Left hindlimb (tissue), 1 donor: ENCODE data around the gene TTLL9.
"Not testable (repeated sequence)": the region's sequence is repeated elsewhere in the genome, so short reads cannot be mapped to it uniquely, and the experiment has no call there.

Experiments used
- DNase-seq: peaks from one replicate; pipeline ENCODE4 v3.0.0-alpha.2; 2018

TTLL9 gene

DNA sequence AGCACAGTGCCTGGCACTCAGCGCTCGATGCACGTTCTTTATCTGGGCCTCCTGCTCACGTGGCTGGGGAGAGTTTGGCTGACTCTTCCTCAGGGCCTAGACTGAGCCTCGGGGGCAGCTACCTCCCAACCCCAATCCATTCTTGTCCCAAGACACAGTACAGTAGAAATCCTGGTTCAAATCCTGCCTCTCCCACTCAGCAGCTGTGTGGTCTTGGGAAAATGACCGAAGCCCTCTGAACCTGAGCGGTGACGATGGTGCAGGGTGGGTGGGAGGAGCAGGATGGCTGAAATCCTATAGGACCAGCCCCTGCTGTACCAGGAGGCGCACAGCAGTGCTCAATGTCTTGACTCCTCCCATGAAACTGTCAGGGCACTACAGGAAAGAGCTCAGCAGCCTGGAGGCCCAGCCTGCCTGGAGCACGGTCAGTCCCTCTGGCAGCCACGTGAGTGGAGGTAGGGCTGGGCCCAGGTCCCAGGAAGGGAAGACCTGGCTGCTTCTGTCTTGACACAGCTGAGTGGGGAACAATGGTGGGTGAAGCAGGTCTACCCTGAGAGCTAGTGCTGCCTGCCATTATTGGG lies 49.9 kb downstream of the TTLL9 start:
- DNase-seq, result no peak

DNA sequence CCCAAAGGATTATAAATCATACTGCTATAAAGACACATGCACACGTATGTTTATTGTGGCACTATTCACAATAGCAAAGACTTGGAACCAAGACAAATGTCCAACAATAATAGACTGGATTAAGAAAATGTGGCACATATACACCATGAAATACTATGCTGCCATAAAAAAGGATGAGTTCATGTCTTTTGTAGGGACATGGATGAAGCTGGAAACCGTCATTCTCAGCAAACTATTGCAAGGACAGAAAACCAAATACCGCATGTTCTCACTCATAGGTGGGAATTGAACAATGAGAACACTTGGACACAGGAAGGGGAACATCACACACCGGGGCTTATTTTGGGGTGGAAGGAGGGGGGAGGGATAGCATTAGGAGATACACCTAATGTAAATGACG lies 51.0 kb downstream of the TTLL9 start:
- not testable (repeated sequence) for DNase-seq

DNA sequence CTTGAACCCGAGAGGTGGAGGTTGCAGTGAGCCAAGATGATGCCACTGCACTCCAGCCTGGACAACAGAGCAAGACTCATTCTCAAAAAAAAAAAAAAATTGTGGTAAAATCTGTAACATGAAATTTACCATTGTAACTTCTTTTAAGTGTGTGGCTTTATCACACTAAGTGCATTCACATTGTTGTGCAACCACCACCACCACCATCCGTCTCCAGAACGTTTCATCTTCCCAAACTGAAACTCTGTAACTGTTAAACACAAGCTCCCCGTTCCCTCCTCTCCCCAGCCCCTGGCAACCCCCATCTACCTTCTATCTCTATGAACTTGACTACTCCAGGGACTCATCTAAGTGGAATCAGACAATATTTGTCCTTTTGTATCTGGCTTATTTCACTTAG lies 51.7 kb downstream of the TTLL9 start:
- no peak for DNase-seq

DNA sequence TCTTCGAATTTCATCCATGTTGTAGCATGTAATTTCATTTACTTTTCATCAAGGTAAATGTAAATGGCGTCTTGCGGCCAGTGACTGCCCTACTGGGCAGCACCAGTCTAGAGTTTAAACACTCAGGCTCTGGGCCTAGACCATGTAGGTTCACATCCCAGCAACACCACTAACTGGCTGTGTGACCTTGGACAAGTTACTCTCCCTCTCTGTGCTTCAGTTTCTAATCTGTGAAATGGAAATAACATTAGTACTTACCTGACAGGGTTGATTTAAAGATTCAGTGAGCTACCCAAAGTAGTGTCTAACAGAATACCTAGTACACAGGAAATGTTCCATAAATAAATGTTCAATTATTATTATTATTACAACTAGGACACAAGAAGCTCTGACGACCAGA lies 52.2 kb downstream of the TTLL9 start:
- no peak for DNase-seq

DNA sequence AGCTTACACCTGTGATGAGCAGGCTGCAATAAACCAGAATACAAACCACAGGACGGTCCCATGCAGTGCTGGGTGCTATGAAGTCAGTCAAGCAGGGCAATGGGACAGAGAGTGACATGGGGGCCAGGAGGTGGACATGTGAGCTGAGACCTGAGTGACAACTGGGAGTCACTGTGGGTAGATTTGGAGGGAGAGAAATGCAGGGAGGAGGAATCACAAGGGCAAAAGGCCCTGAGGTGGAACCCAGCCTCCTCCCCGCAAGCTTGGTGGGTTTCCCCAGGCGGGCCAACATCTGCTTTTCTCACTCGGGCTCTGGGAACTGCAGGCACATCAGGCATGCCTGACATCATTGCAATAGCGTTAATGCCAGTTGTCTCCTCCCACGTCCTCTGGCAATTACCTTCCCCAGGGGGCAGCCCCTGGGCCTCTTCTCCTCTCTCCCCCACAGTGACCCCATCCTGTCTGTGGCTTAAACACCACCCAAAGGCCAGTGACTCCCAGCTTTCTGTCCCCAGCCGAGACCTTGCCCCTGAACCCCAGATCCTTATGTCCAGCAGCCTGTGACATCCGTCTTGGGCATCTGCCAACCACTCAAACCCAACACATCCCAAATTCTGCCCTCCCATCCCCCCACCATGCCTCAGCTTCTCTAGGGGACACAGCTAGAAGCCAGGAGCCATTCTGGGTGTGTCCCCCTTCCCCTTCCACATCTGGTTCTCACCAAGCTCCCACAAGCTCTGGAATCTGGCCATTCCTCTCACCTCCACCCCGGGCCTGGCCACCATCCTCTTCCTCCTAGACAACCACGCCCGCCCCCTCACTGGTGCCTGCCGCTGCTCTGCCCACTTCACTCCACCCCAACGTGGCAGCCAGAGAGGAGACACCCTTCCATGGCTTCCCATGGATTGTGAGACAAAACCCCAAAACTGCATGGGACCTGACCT lies 53.2 kb downstream of the TTLL9 start:
- no peak for DNase-seq

DNA sequence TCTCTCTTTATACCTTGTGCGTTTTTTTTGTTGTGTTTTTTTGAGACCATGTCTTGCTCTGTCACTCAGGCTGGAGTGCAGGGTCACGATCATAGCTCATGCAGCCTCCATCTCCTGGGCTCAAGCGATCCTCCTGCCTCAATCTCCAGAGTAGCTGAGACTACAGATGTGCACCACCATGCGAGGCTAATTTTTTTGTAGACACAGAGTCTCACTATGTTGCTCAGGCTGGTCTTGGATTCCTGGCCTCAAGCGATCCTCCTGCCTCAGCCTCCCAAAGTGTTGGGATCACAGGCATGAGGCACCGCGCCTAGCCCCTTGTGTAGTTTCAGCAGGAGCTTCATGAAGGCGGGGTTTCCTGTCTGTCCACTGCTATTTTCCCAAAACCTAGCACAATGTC lies 54.1 kb downstream of the TTLL9 start:
- DNase-seq, result no peak

DNA sequence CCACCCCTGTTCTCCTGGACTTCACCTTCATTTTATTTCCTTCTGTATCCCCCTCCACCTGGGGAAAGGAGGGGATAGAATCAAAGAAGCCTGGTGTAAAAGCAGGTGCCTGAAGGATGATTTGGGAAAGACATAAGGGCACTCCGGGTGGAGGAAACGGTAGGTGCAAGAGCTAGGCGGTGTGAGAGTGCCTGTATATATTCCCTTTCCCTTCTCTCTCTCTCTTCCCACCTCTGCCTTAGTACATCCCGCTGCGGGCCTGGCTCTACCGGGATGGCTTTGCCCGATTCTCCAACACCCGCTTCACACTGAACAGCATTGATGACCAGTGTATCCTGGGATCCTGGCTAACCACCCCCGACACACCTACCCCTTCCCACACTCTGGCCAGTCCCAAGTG lies 55.2 kb downstream of the TTLL9 start:
- no peak for DNase-seq

DNA sequence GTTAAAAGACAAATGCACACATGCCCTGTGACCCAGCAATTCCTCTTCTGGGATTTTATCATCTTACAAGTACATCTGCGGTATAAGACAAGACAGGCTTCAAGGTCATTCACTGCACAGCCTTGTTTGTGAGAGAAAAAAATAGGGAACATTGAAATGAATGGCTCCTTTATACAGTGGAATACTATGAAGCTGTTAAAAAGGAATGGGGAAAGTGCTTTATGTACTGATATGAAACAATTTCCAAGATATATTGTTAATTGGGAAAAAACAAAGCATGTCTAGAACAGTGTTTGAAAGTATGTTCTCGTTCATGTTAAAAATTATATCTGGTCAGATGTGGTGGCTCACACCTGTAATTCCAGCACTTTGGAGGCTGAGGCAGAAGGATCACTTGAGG lies 56.1 kb downstream of the TTLL9 start:
- no peak for DNase-seq

DNA sequence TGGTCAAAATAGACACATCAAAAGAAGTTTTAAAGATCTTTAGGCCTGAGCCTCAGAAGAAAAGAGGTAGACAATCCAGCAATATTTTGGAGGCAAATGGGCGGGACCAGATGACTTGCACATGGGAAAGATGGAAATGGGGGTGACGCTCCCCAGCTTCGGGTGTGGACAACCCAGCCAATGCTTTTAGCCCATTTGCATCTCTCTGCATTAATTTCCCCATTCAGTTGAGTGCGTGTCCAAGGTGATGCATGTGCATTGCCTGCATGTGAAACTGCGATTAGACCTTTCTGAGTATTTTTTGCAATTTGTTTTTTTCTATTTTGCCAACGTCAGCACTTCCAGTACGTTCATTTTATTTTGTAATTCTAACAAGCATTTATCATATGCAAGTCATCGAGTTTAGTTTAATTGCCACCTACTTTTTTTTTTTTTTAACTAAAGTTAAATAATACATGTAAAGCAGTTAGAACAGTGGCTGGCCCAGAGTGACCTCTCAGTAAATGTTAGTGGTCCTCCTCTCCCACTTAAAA lies 57.3 kb downstream of the TTLL9 start:
- DNase-seq, result no peak

DNA sequence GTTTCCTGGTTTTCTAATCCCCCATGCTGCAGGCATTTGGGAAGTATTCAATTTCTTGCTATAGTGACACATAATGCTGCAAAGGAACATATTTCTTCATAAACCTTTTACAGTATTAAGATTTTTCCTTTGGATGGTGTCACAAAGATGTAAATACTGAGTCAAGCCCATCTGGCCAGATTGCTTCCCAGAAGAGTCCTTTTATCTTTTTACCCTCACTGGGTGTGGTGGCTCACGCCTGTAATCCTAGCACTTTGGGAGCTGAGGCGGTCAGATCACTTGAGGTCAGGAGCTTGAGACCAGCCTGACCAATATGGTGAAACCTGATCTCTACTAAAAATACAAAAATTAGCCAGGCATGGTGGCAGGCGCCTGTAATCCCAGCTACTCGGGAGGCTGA lies 59.2 kb downstream of the TTLL9 start:
- not testable (repeated sequence) for DNase-seq

DNA sequence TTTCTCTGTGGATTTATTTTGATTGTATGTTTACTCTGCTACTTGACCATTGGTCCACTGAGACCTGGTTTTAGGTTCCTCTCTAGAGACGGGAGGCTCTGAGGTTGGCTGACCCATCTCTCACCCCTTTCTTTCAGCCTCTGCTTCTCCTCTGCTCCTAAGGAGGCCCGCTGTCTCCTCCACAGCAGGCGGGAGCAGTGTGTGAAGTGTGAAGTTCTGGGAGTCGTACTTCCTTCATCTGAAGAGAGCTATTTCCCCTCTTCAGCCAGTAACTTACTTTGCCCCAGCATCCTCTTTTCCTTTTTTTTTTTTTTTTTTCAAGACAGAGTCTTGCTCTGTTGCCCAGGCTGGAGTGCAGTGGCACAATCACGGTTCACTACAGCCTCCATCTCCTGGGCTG lies 60.3 kb downstream of the TTLL9 start:
- DNase-seq, result no peak

DNA sequence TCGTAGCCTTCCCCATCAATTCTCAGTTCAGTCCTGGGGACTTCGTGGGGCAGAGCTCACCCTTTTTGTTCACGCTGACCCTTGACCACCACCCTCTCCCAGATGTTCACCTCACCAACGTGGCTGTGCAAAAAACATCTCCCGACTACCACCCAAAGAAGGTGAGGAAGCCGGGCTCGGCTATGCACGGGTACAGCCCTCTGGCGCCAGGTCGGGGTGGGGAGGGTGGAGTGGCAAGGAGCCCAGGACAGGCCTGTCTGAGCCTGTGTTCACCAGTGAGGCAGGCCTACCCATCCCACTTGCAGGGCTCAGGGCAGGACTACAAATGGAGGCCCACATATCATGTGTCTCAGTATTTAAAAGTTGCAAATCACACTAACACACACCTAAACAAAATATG lies 63.3 kb downstream of the TTLL9 start:
- DNase-seq, result no peak

DNA sequence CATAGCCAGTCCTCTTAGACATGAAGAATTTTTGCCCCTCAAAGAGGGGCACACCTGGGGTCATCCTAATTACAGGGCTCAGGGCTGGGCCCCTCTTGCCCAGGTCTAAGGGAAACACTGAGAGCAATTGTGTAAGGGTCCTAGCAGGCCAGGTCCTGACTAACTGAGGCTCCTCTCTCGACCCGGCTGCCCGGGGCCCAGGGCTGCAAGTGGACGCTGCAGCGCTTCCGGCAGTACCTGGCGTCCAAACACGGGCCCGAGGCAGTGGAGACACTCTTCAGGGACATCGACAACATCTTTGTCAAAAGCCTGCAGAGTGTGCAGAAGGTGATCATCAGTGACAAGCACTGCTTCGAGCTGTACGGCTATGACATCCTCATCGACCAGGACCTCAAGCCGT lies 64.1 kb downstream of the TTLL9 start:
- no peak for DNase-seq

DNA sequence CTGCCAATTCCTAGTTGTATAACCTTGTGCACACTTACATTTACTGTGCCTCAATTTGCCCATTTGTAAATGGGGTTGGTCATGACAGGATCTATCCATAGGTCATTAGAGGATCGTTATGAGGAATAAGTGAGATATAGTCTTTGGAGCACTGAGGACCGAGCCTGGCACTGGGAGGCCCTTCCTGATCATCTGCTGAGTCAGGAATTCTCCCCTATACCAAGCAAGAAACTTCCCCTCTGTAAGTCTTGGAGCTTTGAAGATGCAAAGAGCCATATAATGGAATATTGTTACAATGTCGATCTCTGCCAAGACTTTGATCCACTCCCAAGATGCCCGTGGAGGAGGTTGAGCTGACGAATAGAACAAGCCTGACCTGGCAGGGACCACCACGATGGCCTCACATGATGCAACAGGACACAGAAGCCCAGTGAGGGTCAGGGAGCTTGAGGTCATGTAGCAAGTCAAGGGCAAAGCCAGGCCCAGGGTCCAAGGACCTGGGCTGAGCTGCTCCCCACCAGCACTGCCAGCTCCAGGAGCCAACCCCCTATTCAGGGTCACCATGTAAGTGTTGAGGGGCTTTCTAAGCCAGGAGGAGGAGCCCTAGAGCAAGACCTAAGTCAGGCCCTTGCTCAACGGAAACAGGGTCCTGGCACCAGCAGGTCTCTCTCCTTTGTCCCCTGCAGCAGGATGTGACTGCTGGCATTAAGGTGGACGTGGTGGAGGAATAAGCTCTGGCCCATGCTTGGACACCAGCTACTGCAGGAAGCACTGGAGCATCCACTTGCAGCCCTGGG lies 64.7 kb downstream of the TTLL9 start:
- DNase-seq, result no peak

DNA sequence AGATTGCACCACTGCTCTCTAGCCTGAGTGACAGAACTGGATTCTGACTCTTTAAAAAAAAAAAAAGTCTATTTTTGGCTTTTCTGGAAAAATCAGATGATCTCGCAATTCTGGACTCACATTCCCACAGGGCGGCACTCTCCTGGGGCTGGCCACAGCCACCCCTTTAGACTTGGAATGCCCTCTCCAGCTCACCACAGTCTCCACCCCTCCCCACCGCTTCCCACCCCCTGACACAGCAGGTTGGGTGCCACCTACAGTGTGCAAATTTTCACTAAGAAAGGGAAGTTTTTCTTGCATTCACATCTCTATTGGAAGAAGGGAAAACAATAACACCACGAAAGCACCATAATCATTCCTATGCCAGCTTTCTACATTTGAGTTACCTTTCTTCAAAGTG lies 66.0 kb downstream of the TTLL9 start:
- no peak for DNase-seq

DNA sequence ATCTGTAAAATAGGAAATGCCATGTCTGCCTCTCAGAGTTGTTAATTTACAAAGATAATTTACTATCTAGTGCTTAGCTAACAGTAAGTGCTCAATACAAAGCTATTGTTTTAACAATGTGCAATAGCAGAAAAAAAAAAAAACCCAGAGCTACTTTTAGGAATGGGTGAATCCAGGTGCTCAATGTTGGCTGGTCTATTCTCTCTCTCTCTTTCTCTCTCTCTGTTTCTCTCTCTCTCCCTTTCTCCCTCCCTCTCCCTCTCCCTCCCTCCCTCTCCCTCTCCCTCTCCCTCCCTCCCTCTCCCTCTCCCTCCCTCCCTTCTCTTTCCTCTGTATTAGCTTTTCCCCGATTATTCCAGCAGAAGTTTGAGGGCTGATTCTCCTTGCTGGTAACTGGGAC lies 67.4 kb downstream of the TTLL9 start:
- DNase-seq, result no peak

DNA sequence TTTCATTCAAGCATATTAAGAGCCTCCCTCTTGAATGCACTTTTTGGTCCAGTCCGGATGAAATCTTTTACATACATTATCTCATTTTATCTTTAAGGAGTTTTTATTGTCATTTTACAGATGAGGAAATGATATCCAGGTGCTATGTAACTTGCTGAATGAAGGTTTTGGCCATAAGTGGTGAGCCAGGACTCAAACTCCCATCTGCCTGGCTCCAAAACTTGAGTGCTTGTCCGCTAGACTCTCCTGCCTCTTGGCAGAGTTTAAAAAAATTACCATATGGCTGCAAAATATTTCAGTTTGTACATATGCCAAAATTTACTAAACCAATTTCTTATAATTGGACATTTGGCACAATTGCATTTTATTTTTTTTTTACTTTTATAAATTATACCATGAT lies 69.2 kb downstream of the TTLL9 start:
- DNase-seq, result no peak

DNA sequence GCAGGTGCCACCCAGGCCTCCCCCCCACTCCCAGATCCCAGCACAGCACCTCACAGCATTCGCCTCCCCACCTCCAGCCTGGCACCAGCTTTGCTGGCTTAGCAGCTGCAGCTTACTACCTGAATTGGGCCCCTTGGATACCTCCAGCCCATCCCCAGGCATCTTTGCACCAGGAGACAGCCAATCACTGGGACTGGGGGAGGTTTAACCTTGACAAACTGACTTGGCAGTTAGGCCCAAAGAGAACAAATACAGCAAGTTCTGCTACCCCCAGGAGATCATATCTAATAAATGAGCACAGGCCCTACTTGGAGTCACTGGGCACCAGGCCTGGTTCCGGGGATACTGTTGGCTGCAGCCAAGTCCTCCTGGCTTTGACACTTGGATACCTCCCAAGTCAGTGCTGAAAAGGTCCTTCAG lies 72.6 kb downstream of the TTLL9 start:
- no peak for DNase-seq

DNA sequence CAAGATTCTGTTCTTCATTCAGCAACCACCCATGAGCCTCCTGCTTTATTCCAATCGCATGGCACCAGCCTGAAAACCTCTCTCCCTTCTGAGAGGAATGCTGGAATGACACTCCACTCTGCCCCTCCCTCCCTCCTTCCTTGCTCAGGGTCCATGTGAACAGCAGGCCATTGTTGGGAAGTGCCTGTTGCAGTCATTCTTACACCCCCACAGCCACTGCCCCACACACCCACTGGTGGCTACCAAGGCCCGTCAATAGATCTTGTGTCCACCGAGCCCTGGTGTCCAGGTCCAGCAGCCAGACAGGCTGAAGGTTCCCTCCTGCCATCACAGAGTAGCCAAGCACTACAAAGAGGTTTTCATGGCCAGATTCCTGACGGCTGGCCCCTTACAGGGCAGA lies 74.9 kb downstream of the TTLL9 start:
- no peak for DNase-seq

DNA sequence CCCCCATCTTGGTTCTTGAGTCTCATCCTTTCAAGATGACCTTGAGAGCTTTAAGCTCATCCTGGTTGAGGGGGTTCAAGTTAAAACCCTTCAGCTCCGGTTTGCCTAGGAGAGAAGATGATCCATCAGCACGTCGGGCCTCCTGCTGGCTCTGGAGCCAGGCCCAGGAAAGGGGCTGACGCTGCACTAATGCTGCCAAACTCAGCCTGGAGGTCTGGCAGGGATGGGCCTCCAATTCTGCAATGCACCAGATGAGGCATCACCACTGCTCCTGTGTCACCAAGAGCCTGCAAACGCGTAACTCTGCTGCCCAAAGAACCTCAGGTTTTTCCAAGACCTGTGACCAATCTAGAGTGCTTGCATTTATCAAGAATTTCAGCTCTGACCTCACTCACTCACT lies 75.4 kb downstream of the TTLL9 start:
- DNase-seq, result no peak

DNA sequence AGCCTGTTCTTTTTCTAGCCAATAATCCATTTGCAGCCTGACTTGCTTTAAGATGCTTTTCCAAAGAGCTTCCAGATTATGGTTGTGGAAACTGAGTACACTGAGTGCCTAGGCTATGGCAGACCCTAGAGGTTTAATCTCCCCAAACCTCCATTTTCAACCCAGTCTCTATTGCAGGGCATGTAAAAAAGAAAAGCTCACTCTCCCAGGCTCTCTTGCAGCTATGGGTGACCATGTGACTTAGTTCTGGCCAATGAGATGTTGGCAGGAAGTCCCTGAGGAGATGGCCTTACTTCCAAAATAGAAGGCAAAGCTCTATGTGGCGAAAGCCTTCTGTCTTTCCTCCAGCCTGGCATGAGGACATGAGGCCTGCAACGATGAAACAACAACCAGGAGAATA lies 77.6 kb downstream of the TTLL9 start:
- no peak for DNase-seq

DNA sequence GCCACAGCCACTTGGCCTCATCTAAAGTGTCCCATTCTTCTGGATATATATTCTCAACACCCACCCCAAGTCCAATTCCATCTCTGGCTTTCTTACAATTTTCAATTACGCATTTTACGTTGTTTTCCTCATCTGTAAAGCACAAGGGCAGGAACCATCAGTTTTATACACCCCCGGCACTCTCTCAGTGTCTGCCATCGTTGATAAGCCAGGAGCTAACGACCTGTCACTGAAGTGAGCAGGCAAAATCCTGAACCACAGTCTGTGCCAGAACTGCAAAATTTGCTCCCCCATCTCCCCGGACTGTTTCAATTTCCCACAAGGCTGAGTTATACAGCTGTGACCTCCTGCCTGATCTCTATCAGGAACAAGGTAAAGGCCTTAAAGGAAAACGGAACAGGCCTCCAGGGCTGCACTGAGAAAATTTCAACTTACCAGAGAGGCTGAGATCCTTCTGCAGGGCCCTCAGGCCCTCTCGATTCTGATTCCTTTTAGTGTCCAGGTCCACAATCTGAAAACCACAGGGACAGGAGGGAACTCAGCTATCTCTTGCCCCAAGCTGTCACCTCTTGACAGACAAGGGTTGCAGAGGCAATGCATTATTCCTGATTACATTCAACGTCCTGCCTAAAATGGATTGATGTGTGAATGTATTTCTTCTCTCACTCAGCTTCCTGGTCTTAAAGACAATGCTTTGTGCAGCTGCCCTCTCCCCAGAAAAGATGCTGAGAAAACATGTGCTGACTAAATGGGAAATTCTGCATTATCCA lies 79.6 kb downstream of the TTLL9 start:
- DNase-seq, result no peak

DNA sequence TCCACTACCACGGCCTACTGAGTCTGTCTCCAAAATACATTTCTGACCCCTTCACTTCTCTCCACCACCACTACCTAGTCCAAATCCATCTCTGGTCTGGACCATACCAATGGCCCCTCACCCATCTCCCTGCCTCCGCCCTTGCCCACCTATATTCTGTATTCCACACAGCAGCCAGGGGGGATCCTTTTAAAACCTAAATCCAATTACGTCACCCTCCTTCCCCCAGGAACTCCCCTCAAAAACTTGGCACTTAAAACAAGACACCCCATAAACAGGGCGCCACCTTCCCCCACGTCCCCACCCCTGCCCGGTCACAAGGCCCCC lies 80.7 kb downstream of the TTLL9 start:
- DNase-seq, result no peak
